Glutamatergic neuron (in vitro differentiated cells): ENCODE results near the gene ZFR2. TPM values are rescaled to one million over a fixed set of nuclear protein-coding genes. Genes with fewer than 3 reads are reported as not detected.
A peak's percentile ranks its signal among the peaks of the same experiment; 100 is the strongest.
"Not testable (repeated sequence)": the region's sequence is repeated elsewhere in the genome, so short reads cannot be mapped to it uniquely, and the experiment has no call there.

Source experiments
- DNase-seq: peaks from one replicate; pipeline ENCODE4 v3.0.0; 2022
- H3K27ac Mint-ChIP-seq: one replicate; pipeline ENCODE4 v1.8.0; 2020; ENCODE audit warnings: mild to moderate bottlenecking, mixed read lengths, inconsistent platforms; ENCODE audit not compliant: unreplicated experiment
- H3K27me3 Mint-ChIP-seq: one replicate; pipeline ENCODE4 v1.8.0; 2020; ENCODE audit warnings: mild to moderate bottlenecking, moderate library complexity, mixed read lengths, inconsistent platforms; ENCODE audit not compliant: unreplicated experiment
- H3K36me3 Mint-ChIP-seq: one replicate; pipeline ENCODE4 v1.8.0; 2020; ENCODE audit warnings: mild to moderate bottlenecking, mixed read lengths, inconsistent platforms; ENCODE audit not compliant: unreplicated experiment
- H3K4me1 Mint-ChIP-seq: one replicate; pipeline ENCODE4 v1.8.0; 2020; ENCODE audit warnings: mild to moderate bottlenecking, low read depth, mixed read lengths, inconsistent platforms; ENCODE audit not compliant: unreplicated experiment
- H3K4me3 Mint-ChIP-seq: one replicate; pipeline ENCODE4 v1.8.0; 2020; ENCODE audit warnings: mild to moderate bottlenecking, mixed read lengths, inconsistent platforms; ENCODE audit not compliant: unreplicated experiment
- H3K9me3 Mint-ChIP-seq: one replicate; pipeline ENCODE4 v1.8.0; 2020; ENCODE audit warnings: mild to moderate bottlenecking, moderate library complexity, mixed read lengths, inconsistent platforms; ENCODE audit not compliant: unreplicated experiment
- total RNA-seq: library from RNA; stranded (reverse); fragmentation: NEBNext Ultra II Directional; extraction: Animal tissue kit (Norgen Biotek cat#: 25700); gene quantifications from one replicate; pipeline ENCODE4 v1.2.1, GENCODE V29; 2021; ENCODE audit not compliant: unreplicated experiment
- TF ChIP-seq, protein P1 (sequence below): fragments of 200-600 bp; sonication (generic); IDR thresholded peaks from one replicate; pipeline ENCODE4 v1.5.0; 2021; ENCODE audit not compliant: partially characterized antibody, unreplicated experiment

Gene ZFR2
- total RNA-seq, 1 donor from 2014 or later, result 8.9 TPM

DNA sequence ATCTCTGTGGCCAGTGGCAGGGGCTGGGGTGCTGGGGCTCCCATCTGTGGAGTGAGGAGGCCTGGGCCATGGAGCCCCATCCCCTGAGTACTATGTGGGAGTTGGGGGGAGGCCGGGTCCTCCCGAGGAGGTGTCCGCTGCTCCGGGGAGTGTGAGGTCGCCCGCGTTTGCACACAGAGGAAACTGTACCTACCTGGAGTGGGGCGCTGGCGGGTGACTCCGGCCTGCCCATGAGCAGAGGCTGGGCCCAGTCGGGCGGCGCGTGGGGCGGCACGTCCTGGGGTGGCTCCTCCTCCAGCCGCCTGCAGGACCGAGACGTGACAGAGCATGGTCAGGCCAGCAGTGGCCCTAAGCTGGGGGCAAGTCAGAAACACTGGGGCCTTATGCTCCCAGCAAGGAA, 48.8 kb downstream of the ZFR2 start:
- H3K4me3 Mint-ChIP-seq, result no peak overlapping the region
- H3K27ac Mint-ChIP-seq, result no peak overlapping the region
- no peak for DNase-seq
- H3K36me3 Mint-ChIP-seq, result no peaks in the 10 kb centered on the region
- peaks cover 14% of the 10 kb centered on the region for H3K27me3 Mint-ChIP-seq
- peaks cover 2% of the 10 kb centered on the region for H3K9me3 Mint-ChIP-seq
- peaks cover 2% of the 10 kb centered on the region for H3K4me1 Mint-ChIP-seq
- TF ChIP-seq, protein P1, sequence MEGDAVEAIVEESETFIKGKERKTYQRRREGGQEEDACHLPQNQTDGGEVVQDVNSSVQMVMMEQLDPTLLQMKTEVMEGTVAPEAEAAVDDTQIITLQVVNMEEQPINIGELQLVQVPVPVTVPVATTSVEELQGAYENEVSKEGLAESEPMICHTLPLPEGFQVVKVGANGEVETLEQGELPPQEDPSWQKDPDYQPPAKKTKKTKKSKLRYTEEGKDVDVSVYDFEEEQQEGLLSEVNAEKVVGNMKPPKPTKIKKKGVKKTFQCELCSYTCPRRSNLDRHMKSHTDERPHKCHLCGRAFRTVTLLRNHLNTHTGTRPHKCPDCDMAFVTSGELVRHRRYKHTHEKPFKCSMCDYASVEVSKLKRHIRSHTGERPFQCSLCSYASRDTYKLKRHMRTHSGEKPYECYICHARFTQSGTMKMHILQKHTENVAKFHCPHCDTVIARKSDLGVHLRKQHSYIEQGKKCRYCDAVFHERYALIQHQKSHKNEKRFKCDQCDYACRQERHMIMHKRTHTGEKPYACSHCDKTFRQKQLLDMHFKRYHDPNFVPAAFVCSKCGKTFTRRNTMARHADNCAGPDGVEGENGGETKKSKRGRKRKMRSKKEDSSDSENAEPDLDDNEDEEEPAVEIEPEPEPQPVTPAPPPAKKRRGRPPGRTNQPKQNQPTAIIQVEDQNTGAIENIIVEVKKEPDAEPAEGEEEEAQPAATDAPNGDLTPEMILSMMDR, result no peak

DNA sequence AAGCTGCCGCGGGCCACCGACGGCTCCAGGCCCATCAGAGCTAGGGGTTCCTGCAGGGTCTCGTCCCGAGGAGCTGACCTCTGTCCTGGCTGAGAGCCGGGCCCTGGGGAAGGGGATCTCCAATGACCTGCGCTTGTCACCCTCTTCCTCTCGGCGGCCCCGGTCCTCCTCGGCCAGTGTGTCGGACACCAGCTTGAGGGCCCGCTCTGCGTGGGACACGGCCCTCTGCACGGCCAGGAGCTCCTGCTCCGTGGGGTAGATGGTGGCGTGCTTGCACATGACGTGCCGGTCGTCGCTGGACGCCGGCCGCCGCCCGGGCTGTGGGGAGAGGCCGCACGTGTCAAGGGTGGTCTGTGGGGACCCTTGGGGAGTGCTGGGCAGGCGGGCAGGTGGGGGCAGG, 49.9 kb downstream of the ZFR2 start:
- peaks cover 2% of the 10 kb centered on the region for H3K4me1 Mint-ChIP-seq
- TF ChIP-seq, protein P1, result no peak
- H3K27me3 Mint-ChIP-seq, result peaks cover 14% of the 10 kb centered on the region
- peaks cover 2% of the 10 kb centered on the region for H3K9me3 Mint-ChIP-seq
- no peak overlapping the region for H3K27ac Mint-ChIP-seq
- no peak for DNase-seq
- H3K36me3 Mint-ChIP-seq, result no peaks in the 10 kb centered on the region
- no peak overlapping the region for H3K4me3 Mint-ChIP-seq

DNA sequence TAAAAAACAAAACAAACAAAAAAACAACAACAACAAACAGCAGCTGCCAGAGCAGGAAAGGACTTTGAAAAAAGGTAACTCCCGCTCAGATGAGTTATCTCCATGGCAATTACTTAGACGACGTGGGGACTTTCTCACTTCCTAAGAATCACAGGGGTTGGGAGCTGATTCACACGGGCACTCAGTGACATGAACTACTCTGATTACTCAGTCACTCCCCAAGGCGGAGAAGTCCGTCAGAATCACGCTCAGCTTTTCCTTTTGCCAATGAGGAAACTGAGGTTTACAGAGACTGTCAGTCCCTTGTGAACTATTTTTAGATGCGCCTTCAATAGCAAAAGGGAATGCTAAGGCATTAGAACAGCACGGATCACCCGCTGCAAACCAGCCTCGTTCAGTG, 50.4 kb downstream of the ZFR2 start:
- Mint-ChIP-seq H3K36me3 (no peaks in the 10 kb centered on the region), H3K4me3 (no peak overlapping the region), H3K4me1 (peaks cover 2% of the 10 kb centered on the region), H3K9me3 (peaks cover 2% of the 10 kb centered on the region), H3K27ac (no peak overlapping the region), H3K27me3 (peaks cover 11% of the 10 kb centered on the region)
- TF ChIP-seq, protein P1, result no peak
- DNase-seq, result no peak

DNA sequence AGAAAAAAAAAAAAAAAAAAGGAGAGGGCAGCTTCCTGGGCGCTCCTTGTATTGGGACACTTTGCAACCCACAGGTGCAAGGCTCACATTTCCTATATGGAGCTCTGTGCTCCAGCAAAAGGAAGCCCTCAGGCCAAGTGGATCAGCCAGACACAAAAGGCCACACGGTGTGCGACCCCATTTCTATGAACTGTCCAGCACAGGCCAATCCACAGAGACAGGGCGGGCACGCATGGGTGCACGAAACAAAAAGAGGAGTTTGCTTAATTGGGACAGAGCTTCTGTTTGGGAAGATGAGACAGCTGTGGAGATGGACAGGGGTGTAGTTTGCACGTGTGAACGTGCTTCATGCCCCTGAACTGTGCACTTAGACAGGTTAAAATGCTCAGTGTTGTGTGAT, 51.1 kb downstream of the ZFR2 start:
- H3K4me3 Mint-ChIP-seq, result no peak overlapping the region
- TF ChIP-seq, protein P1, result no peak
- peaks cover 2% of the 10 kb centered on the region for H3K4me1 Mint-ChIP-seq
- DNase-seq, result no peak
- H3K36me3 Mint-ChIP-seq, result no peaks in the 10 kb centered on the region
- peaks cover 11% of the 10 kb centered on the region for H3K27me3 Mint-ChIP-seq
- H3K27ac Mint-ChIP-seq, result peak overlapping the region; percentile 62
- H3K9me3 Mint-ChIP-seq, result peaks cover 2% of the 10 kb centered on the region

DNA sequence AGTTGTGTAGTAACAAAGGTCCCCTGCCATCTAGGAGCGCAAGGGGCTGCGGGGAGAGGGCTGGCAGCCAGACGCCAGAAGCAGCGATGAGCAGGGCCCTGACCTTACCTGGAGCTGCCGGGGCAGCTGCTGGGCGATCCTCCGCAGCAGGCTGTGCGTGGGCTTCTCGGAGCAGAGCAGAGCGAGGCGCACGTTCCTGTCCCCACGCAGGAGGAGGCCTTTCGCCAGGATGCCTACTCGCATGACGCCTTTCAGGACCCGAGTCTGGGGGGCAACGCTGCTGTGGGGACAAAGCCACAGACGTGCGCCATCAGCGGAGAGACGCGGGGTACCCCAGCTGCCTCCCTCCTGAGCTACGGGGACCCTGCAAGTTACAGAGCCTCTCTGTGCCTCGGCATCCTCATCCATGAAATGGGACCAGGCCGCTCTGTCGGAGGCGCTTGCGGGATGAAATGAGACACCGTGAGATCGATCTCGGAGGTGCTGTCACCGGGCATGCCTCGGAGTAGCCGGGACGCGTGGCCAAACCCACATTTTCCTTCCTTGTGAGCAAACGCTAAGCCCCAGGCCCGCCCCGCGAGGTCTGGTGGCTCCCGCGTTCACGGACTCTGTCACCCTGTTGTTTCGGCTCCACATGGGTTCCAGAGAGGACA, 52.1 kb downstream of the ZFR2 start:
- H3K9me3 Mint-ChIP-seq, result peaks cover 2% of the 10 kb centered on the region

DNA sequence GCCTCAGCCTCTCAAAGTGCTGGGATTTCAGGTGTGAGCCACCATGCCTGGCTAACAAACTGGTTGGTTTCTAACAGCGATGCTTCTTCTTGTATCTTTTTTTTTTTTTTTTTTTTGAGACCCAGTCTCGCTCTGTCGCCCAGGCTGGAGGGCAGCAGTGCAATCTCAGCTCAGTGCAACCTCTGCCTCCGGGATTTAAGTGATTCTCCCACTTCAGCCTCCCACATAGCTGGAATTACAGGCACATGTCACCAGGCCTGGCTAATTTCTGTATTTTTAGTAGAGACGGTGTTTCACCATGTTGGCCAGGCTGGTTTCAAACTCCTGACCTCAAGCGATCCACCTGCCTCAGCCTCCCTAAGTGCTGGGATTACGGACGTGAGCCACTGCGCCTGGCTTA, 52.7 kb downstream of the ZFR2 start:
- not testable (repeated sequence) for H3K36me3 Mint-ChIP-seq, H3K9me3 Mint-ChIP-seq

More for the DNA sequence above, 52.1 kb downstream of the ZFR2 start:
- H3K36me3 Mint-ChIP-seq, result no peaks in the 10 kb centered on the region
- DNase-seq, result no peak
- TF ChIP-seq, protein P1, result no peak
- no peak overlapping the region for H3K4me3 Mint-ChIP-seq
- peaks cover 8% of the 10 kb centered on the region for H3K27me3 Mint-ChIP-seq
- H3K27ac Mint-ChIP-seq, result no peak overlapping the region
- peaks cover 2% of the 10 kb centered on the region for H3K4me1 Mint-ChIP-seq

More for the DNA sequence above, 52.7 kb downstream of the ZFR2 start:
- not testable (repeated sequence) for H3K4me1 Mint-ChIP-seq, H3K27me3 Mint-ChIP-seq, H3K27ac Mint-ChIP-seq, H3K4me3 Mint-ChIP-seq, DNase-seq
